HG03457 (cell line): ENCODE data around the gene LCE1D.

Experiments used
- ATAC-seq: cut with Tn5 transposase; IDR thresholded peaks from one replicate; pipeline ENCODE4 v1.9.1; 2021; ENCODE audit warnings: moderate number of reproducible peaks; ENCODE audit not compliant: unreplicated experiment

LCE1D gene

GRCh38 chr1:152796421-152796820, at the start of gene LCE1D:
LCE1D (plus strand) TSS chr1:152796721; CDS start chr1:152797795, 1,074 bp downstream.
- no peak for ATAC-seq

DNA sequence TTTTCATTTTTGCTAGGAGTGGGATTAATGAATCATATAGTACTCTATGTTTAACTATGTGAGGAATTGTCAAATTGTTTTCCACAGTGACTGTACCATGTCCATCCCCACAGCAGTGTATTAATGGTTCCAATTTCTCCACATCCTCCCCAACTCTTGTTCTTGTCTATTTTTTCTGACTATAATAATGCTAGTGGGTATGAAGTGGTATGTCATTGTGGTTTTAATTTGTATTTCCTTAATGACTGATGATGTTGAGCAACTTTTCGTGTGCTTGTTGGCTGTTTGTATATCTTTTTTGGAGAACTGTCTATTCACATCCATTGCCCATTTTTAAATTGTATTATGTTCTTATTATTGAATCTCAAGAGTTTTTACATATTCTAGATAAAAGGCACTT, 48.7 kb upstream of the LCE1D start:
- no peak for ATAC-seq

GRCh38 chr1:152752225-152752624, 44.3 kb upstream of the LCE1D start:
- ATAC-seq = no peak

DNA sequence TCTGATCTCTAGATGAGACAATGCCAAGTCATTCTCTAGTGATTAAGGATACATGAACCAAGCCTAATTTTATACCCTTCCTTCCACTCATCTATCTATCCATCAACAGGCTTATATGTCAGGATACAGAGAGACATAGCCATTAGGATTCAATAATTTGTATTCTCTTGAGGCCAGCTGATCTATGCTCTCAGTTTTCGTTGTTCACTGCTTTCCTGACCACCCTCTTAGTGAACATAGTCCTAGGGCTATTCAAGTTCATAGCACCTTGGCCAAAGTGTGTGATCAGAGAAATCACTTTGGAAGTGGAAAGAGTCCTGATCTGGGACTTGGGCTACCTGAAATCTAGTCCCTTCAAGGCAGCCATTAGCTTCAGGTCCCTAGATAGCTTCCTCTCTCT, 42.9 kb upstream of the LCE1D start:
- ATAC-seq = no peak

DNA sequence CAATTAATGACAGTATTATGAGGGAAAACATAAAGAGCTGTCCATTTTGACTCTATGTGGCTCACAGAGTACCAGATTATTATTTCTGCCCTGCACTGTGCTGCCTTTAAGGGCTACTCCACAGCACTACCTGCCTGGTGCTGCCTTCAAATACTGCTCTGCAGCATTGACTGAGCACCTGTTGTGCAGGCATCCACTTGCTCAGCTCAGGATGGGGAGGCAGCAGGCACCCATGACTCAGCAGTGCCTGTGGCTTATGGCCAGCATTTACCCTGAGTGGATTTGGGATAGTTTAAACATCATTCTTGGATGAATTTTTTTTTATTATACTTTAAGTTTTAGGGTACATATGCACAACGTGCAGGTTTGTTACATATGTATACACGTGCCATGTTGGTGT, 39.6 kb upstream of the LCE1D start:
- no peak for ATAC-seq

GRCh38 chr1:152757747-152758146, 38.8 kb upstream of the LCE1D start, which contains the start of gene KPRP:
KPRP (plus strand) TSS chr1:152758025; CDS start chr1:152759589, 1,564 bp downstream.
- no peak for ATAC-seq

DNA sequence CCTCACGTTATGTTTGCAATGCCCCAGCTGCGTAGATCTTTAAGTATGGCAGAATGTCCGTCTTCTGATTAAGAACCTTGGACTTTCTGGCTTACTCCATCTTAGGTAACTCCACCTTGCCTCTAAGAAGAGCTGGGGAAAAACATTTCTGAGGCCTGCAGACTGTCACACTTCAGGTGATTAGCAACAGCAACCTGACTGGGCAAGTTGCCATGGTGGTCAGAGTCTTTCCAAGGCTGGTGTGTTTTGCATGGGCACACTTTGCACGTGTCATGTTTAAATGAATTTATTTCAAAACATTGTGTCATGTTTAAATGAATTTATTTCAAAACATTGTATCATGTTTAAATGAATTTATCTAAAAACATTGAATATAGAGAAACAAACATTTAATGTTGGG, 37.9 kb upstream of the LCE1D start:
- ATAC-seq = no peak

DNA sequence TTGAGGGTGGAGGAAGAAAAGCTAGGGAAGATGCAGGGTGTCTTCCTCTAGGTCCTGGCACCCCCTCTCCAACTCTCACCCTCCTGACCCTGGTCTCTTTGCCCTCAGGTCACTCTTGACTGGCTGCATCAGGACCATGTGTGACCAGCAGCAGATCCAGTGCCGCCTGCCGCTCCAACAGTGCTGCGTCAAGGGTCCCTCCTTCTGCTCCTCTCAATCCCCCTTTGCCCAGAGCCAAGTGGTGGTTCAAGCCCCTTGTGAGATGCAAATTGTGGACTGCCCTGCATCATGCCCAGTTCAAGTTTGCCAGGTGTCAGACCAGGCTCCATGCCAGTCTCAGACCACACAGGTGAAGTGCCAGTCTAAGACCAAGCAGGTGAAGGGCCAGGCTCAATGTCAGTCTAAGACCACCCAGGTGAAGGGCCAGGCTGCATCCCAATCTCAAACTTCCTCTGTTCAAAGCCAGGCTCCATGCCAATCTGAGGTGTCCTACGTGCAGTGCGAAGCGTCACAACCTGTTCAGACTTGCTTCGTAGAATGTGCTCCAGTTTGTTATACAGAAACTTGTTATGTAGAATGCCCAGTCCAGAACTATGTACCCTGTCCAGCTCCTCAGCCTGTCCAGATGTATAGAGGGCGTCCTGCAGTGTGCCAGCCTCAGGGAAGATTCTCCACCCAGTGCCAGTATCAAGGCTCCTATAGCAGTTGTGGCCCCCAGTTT, 36.9 kb upstream of the LCE1D start:
- no peak for ATAC-seq

DNA sequence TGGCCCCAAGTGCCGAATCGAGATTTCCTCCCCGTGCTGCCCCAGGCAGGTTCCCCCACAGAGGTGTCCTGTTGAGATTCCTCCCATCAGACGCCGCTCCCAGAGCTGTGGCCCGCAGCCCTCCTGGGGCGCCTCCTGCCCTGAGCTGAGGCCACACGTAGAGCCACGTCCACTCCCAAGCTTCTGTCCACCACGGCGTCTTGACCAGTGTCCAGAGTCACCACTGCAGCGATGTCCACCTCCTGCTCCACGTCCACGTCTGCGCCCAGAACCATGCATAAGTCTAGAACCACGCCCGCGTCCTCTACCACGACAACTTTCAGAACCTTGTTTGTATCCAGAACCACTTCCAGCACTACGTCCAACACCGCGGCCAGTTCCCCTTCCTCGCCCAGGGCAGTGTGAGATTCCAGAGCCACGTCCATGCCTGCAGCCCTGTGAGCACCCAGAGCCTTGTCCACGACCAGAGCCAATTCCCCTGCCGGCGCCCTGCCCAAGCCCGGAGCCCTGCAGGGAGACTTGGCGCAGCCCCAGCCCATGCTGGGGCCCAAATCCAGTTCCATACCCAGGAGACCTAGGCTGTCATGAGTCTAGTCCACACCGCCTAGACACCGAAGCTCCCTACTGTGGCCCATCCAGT, 35.9 kb upstream of the LCE1D start:
- ATAC-seq = no peak

DNA sequence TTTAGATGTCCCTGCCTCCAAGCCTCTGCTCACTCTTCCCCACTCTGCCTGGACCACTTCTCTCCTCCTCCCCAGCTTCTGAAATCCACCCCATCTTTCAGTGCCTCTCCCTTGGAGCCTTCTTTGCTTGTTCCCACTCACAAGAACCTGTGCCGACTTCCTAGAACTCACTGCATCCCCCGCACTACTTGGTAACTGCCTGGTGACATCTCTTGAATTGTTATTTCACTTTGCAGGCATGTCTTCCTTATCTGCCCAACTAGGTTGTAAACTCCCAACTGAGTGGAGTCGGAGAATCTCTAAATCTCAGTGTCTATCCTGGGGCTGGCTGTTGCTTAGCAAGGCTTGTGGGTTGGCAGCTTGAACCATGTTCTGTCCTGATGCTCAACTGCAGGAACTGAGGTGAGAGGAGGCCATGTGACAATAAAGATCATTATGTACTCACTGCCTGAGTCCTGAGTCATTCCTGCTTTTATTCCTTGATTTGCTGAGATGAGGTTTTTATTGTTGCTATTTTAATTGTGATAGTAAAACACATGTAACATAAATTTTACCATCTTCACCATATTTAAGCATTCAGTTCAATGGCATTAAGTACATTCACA, 34.8 kb upstream of the LCE1D start:
- no peak for ATAC-seq

DNA sequence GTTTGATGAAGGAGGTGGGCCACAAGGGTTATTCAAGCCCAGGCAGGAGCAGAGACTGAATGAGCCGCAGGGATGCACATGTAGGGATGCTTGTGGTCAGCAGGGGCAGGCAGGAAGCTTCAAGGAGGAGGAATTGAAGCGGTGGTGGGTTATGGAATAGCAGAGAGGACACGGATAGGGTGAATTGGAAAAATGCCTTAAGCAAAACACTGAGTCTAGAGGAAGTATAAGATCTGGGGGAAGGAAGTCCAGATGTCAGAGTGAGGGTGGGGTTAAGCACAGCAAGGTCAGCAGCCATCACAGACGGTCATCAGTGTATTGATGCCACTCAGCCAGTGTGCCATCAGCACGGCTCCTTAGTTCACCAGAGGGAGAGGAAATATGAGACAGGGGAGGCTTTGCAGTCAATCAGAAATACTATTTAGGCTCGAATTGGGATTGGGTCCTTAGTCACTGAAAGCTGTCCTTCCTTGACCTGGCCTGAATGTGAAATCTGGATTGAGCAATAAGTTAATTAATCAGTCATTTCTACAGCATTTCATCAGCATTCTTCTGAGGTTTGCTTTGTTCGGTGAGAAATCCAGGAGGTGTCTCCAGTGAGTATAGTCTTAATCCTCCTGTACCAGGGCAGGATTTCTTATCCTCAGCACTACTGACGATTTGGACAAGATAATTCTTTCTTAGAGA, 27.5 kb upstream of the LCE1D start:
- no peak for ATAC-seq

DNA sequence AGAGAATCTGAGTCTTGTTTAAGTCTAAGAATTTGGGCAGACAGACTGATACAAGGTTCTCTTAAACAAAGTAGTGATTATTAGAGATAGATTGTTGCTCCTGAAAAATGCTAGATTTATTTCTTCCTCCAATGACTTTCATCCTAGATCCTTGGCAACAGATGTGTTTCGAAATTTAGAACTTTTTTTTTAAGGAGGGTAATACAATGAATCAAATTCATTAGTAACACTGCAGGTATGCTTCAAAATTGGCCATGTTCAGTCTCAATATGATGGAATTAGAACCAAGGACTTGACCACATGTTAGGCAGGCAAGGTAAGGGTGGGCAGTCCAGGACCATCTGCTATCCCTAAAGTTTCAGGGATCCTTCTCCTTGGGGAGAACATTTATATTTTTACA, 26.1 kb upstream of the LCE1D start:
- ATAC-seq = no peak

- ATAC-seq = no peak
Observed at GRCh38 chr1:152774875-152775274, 21.6 kb upstream of the LCE1D start, which contains the start of gene LCE1F. LCE1F (plus strand) TSS chr1:152775140; CDS start chr1:152776372, 1,232 bp downstream.

GRCh38 chr1:152776361-152776760, 20.2 kb upstream of the LCE1D start:
- no peak for ATAC-seq

- no peak for ATAC-seq
Observed at GRCh38 chr1:152777510-152778137, 18.9 kb upstream of the LCE1D start.

GRCh38 chr1:152783095-152783494, 13.4 kb upstream of the LCE1D start:
- no peak for ATAC-seq

GRCh38 chr1:152786077-152786476, 10.4 kb upstream of the LCE1D start, which contains the start of gene LCE1E:
LCE1E (plus strand) TSS chr1:152786257; CDS start chr1:152787300, 1,043 bp downstream.
- no peak for ATAC-seq

DNA sequence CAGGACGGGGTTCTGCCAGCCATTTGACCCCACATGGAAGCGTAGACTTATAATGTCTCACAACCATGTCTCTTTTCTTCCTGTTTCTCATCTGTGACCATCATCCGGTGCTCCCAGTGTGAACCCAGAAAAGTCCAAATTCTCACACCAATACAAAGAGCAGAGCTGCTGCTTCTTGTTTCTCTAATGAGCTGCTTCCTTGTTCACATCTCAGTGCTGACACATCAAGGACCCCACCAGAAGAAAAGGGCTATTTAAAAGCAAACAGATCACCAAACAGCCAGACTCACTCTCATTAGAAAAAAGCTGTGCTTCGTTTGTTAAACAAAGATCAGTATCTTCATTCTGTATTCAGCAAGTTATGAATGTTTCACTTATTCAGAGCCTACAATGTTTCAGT, 835 bp upstream of the LCE1D start:
- no peak for ATAC-seq

GRCh38 chr1:152801333-152801732, 4.8 kb downstream of the LCE1D start:
- no peak for ATAC-seq

- no peak for ATAC-seq
Observed at GRCh38 chr1:152806576-152806975, 10.1 kb downstream of the LCE1D start, which contains the start of gene LCE1C. LCE1C (minus strand) TSS chr1:152806651; CDS start chr1:152805478, 1,173 bp downstream.

DNA sequence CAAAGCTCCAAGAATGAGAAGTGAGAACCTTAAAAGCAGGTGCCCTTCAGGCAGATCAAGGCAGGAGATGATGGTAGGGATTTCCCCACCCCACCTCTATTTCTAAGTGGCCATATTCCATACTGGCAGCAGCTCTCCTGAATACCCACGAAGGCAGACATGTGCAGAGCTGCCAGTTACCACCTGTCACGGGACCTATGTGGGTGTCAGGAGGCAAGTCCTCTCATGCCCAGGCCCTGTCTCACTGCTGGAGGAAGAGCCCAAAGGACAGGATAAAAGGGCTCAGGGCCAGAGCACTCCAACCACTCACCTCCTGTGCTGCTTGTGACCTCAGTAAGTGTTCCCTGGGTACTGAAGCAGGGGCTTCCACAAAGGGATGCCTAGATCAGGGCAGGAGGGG, 14.5 kb downstream of the LCE1D start:
- ATAC-seq = no peak
